Erythroblast (primary cell): ENCODE results near the gene ZNF358.

Source experiments
- DNase-seq, 2 experiments: peaks; one replicate each; lab custom pipeline; 2025; lab: John Stamatoyannopoulos, UW
- GATA1 ChIP-seq: IDR thresholded peaks from 2 replicates; pipeline ENCODE4 v1.6.1; 2011; ENCODE audit warnings: low read depth, mild to moderate bottlenecking, control low read depth, low read length, moderate library complexity
- POLR2A ChIP-seq: IDR thresholded peaks from 2 replicates; pipeline ENCODE4 v1.6.1; 2011; ENCODE audit warnings: mild to moderate bottlenecking, low read length

Gene ZNF358

DNA sequence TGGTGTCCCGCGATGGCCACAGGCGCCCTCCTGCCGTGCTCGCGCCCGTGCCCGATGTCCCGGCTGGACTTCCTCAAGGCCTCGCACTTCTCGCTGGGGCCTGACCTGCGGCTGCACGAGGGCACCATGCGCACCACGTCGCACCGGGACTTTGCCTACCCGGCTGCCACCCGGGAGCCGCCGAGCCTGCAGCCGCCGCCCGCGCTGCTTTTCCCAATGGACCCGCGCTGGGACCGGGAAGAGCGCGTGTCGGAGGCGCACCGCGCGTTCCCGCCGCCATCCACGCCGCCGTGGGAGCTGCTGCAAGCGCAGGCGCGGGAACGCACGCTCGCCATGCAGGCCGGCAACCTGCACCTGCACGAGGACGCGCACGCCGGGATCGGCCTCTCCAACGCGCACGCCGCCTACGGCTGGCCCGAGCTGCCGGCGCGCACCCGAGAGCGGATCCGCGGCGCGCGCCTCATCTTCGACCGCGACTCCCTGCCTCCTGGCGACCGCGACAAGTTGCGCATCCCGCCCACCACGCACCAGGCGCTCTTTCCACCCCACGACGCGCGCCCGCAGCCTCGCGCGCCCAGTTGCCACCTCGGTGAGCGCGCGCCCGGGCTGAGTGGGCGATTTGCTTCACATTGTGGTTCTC is 15.0 kb upstream of the ZNF358 start:
- peak; percentile 79 to 85 for DNase-seq

DNA sequence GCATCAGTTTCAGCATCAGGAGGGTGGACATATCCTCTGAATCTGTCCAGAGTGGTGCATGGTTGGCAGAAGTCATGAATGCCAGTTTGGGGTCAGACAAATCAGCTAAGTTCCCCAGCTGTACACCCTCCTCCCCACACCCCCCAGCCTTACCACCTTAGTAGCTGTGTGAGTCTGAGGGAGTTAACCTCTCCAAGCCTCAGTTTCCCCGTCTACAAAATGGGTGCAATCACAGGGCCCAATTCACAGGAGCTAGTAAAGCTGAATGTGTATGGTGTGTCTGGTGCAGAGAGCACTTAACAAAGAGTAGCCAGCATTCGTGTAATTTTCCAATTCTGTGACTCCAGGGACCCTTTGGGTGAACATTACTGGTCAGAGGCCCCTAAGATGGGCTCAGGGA is 13.4 kb upstream of the ZNF358 start:
- no peak for DNase-seq
- TF ChIP-seq GATA1 = no peak

More for the DNA sequence above, 15.0 kb upstream of the ZNF358 start:
- TF ChIP-seq POLR2A (no peak), GATA1 (no peak)

DNA sequence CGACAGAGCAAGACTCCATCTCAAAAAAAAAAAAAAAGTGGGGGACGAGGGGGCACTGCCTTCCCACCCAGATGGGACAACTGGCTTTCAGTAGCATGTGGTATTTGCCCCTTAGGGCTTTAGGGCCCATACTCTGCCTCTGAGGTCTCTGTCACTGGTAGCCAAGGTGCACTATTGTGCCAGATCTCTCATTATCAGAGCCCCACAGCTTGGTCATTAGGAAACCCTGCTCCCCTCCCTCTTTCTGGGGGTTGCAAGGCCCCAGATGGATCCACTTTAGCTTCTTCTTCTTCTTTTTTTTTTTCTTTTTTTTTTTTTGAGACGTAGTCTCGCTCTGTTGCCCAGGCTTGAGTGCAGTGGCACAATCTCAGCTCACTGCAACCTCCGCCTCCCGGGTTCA is 11.2 kb upstream of the ZNF358 start:
- peak; percentile 86 to 90 for DNase-seq
- TF ChIP-seq GATA1 (no peak), POLR2A (no peak)

DNA sequence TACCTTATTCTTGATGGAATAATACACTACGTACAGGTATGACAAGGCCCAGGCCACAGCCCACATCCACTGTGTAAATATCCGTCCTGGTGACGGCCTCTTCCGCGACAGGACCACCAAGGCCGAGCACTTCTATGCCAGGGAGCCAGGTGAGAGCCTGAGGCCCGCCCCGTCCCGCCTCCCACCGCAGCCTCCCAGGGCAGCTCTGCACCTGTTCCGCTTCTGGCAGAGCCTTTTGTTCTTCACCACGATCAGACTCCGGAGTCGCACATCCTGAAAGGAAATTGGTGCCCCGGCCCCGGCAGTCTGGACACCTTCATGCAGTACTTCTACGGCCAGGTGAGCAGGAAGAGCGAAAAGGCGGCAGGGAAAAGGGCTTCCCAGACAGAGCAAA is 10.6 kb upstream of the ZNF358 start:
- no peak for DNase-seq
- no peak for TF ChIP-seq GATA1
- TF ChIP-seq POLR2A = no peak

DNA sequence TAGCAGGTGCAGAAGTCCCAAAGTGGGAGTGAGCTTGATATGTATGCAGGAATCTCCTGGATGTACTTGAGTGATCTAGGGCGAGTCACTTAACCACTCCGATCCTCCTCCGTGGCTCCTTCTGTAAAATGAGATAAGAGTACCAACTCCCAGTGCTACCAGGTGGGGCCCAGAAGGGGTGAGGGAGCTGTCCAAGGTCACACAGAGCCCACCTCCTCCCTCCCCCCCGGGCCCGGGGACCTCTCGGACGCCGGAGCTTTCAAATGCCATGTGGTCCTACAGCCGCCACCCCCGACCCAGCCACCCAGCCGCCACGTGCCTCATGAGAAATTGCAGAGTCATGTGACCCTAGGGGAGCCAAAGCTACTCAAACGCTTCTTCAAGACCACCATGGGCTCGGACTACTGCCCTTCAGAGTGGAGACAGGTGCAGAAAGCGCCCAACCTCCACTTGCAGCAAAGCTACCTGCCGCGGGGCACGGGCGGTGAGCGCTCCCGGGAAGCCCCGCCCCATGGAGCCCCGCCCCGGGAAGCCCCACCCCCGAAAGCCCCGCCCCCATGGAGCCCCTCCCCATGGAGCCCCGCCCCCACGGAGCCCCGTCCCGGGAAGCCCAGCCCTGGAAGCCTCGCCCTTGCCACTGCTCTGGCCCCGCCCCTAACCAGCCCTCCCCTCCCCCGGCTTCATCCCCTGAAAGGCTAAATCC is 10.1 kb upstream of the ZNF358 start:
- TF ChIP-seq GATA1 (no peak), POLR2A (no peak)
- peak; percentile 90 to 93 for DNase-seq

DNA sequence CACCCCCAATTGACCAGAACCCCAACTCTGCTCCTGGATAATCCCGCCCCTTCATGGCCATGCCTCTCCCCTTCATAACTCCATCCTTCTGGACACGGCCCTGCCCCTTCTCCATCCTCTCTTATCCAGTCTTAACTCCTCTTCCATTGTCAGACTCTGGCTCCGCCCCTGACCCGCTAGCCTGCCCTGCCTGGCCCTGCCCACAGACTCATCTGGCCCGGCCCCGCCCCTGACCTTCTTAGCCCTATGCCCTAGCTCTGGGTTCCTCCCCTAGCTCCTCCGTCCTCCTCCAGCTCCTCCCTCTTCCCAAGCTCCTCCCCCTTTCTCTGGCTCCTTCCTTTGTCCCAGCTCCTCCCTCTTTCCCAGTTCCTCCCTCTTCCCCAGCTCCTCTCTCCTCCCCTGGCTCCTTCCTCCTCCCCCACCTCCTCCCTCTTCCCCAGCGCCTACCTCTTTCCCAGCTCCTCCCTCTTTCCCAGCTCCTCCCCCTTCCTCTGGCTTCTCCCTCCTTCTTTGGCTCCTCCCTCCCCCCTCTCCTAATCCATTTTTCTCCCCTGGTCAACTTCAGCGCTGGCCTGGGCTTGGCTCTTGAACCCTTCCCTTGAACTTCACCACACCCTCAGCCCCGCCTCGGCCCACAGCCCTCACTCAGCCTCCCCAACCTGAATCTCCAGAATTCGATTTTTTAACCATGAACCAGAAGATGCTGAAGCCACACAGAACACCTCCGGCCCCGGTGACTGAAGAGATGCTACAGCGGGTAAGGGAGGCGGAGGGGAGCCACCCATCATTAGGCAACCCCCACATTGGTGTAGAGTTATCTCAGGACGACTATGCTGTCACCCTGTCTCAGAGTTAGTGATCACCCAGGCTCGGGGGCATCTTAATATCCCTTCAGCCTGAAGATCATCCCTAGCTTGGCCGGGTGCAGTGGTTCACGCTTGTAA is 9.2 kb upstream of the ZNF358 start:
- peak; percentile 88 to 91 for DNase-seq
- TF ChIP-seq GATA1 (no peak), POLR2A (no peak)

DNA sequence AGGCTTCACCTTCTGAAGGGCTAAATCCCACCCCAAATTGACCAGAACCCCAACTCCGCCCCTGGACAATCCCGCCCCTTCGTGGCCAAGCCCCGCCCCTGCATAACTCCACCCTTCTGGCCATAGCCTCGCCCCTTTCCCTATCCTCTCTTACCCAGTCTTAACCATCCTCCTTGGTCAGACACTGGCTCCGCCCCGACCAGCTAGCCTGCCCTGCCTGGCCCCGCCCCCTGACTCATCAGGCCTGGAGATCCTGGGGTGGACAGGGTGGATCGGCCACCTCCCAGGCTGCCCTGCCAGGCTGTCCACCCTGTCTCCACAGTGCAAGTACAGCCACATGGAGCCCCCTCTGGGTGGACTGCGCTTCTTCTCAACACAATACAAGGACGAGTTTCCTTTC is 8.0 kb upstream of the ZNF358 start:
- TF ChIP-seq GATA1 (no peak), POLR2A (no peak)
- DNase-seq = peak; percentile 89 to 90

DNA sequence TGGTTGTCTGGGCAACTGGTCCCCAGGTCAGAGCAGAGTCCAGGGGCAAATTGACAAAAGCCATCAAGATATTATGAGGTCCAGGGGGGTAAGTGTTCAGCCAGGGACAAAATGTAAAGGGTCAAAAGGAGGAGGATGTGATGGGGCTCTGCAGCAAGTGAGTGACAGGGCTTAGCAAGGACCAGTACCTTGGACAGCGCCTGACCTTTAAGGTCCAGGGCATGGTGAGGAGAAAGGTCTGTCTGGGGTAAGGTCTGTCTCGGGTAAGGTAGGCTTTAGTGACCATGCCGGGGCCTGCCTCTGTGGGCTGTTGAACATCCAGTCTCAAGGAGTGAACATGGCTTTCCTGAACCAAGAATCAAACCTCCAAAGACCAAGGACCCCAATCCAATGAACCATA is 6.3 kb upstream of the ZNF358 start:
- TF ChIP-seq GATA1 (no peak), POLR2A (no peak)
- DNase-seq = peak in 1 of 2 experiments; percentile 60

DNA sequence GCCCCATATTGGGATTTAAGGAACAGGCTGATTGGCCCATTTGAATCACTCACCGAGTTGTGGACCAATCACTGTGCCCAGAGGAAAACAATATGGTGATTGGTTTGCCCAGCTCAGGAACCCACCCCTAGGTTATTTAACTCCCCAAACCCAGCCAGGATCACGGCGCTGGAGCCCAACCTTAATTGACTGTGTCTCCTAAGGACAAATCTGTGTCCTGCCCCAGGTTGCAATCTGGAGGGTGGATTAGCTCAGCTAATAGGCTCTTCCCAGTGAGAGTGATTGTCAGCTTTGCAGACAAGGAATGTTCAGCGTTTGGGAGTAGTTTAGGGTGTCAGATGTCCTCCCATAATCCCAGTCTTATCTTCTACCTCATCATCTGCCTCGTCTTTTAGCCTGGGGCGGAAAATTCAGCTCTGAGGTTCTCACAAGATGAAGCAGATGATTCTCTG is 3.5 kb upstream of the ZNF358 start:
- TF ChIP-seq GATA1 (no peak), POLR2A (no peak)
- DNase-seq = no peak

DNA sequence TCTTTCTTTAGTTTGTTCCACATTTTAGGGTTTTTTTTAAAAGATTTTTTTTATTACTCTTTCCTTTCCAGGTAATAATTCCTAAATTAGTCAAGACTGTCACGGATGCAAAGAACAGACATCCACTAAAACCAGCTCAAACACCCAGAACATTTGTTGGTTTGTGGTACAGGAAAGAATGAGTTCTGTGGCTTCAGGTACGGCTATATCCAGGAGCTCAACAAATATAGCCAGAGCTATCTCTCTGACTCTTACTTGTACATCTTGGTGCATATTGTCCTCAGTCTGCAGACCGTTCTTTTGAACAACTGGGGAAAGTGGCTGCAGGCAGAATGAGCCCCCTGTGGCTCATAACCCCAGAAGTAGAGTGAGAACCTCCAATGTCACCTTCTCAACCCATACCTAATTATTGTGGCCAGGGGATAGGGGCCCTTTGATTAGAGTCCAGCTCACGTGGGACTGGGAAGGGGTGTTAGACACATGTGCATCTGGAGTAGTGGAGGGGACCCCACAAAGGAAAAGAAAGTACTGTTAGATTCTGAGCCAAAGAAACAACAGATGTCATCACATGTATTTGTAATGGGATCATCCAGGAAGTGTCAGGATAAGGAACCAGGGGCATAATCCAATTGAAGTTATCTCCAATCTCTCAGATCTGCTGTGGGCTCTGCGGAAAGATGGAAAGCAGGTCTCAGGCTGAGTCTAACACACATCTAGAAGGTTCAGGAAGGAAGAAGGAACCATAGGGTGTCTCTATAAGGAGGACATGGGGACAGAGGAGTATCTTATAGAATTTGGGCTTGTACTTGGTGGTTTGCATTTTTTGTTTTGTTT is 1.9 kb upstream of the ZNF358 start:
- TF ChIP-seq GATA1 = no peak
- no peak for TF ChIP-seq POLR2A
- no peak for DNase-seq

DNA sequence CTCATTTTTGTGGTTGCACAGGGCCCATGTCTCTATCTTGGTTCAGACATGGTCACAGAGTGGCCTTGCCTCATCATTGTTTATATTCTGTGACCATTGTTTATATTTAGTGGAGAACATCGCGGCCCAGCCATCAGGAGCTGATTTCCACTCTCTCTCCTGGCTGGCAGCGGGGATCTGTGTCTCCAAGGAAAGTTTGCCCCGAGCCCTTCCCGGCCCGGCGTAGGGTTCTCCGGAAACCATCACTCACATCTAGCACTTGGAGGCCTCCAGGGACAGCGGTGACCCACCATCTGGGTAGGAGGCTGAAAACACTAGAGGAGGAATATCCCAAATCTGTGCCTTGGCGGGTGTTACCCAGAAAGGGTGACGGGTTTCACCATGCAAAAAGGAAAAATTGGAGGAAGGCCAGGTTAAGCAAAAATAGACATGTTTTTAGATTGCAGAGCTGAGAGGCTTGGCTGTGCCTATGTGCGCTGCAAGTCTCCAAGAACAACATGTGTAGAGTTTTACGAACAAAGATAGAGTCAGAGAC is 726 bp upstream of the ZNF358 start:
- TF ChIP-seq POLR2A (no peak), GATA1 (no peak)
- DNase-seq = no peak

DNA sequence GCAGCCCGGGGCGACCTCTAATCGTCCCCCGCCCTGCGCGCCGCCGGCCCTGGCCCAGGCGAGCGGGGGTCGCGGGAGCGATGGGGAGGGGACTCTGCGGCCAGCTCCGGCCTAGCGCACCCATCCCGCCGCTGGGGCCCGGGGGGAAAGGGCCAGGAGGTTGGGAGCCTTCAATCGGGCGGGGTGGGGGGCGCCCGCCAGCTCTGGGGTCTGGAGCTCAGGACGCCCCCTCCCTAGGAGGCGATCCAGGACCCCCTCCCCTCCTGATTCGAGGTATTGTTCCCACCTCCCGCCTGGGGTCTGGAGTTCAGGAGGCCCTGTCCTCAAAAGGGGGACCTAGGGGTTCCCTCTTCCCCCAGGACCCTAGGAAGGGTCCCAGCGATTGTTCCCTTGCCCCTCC is 430 bp downstream of the ZNF358 start:
- no peak for TF ChIP-seq POLR2A
- TF ChIP-seq GATA1 = no peak
- DNase-seq = no peak

DNA sequence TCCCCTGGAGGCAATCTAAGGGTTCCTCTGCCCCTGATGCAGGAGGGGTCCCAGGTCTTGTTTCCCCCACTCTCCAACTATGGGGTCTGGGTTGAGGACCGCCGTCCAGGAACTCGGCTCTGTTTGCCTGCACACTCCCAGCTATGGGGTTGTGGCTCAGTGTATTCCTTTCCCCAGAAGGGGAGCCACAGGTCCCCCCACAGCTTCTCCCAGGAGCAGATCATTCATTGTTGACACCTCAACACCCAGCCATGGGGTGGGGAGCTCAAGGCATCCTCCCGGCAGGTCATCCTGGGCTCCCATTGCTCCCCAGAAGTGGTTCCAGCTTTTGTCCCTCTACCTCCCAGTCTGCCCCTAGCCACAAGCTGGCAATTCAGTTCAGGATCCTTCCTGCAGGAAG is 975 bp downstream of the ZNF358 start:
- no peak for DNase-seq
- no peak for TF ChIP-seq POLR2A
- no peak for TF ChIP-seq GATA1
